ENCODE results near the gene TWIST2.

The TWIST2 gene

GRCh38 chr2:238921681-238922319 is 73.9 kb downstream of the TWIST2 start:
- no peak for DNase-seq

DNA sequence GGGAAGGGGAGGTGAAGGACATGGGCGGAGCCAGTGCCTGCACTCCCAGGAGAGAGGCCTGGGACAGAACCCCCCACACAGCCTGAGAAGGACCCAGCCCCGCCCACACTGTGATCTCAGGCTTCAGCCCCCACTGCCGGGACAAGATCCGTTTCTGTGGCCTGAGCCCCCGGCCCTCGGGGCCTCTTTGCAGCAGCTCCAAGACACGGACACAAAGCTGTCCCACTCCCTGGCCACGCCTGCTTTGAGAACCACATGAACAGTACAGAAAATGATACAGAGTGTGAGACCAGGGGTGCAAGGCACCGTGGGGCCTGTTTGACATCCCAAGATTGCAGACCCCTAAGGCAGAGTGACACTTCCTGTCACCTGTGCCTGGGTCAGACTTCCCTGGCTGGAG is 74.5 kb downstream of the TWIST2 start:
- no peak for DNase-seq

DNA sequence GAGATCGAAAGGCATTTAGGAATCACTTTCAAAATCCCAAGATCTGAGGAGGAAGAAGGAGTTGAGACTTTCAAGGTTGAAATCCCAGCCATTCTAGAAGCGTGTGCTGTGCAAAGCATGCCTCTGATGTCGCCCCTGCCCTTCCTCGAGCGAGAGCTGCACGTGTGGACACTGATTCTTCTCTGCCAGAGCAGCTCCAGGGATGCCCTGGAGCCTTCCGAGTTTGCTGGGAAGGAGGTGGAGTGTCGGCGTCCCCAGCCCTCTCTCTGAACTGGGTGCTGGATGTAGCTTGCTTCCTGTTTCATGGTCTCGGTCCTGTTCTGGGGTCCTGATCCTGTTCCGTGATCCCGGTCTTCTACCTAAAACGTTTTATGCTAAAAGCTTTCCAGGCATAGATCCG is 76.1 kb downstream of the TWIST2 start:
- DNase-seq, result no peak

GRCh38 chr2:238924796-238925195 is 76.9 kb downstream of the TWIST2 start:
- DNase-seq, result no peak

DNA sequence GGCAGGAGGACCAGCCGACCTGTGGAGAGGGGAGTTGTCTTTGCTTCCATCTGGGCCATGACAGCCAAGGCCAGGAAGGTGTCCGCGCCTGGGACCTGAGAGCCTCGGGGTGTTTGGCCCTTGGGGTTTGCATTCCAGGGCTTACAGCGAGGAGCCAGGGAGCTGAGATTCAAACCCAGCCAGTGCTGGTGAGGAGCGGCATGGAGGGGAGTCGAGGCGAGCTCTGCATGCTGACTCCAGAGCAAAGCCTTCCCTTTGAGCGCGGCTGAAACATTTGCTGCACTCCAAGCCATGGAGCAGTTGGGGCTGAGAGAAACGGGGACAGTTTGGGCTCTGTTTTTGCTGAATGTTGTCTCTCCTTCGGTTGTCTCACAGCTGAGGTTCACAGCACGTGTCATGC is 77.4 kb downstream of the TWIST2 start:
- no peak for DNase-seq

GRCh38 chr2:238925816-238926521 is 78.1 kb downstream of the TWIST2 start:
- no peak for DNase-seq

GRCh38 chr2:238926761-238927611 is 79.1 kb downstream of the TWIST2 start:
- DNase-seq, result no peak

- DNase-seq, result no peak
Measured at GRCh38 chr2:238927746-238928519, 80.0 kb downstream of the TWIST2 start.

DNA sequence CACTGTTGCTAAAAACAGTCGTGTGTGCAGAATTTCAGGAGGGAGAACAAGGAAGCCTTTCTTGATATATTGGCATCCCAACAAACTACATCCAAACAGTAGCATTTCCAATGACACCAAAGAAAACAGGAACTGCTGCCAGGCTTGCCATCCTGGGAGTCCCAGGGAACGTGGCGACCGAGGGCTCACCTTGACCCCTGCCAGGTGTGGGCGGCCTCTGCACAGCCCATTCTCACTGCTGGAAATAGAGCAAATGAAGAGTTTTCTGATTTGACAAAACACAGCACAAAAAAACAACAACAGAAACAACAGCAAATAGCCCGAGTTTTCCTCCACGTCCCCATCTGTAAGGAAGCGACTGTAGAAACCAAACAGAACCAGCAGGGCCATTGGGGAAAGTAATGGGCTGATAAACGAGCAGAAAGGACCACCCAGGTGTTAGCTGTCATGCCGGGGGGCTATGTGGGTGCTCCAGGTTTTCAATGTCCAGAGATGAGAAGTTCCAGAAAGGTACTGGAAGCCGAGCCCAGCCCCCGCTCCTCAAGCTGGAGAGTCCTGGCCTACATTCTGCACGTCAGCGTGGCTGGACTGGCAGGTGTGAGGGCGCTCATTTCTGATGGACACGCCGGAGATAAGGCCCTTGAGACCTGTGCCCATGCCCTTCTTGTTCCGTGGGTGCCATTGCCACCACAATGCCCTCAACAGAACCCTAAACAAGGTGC is 80.8 kb downstream of the TWIST2 start:
- no peak for DNase-seq

- no peak for DNase-seq
Measured at GRCh38 chr2:238929242-238930081, 81.6 kb downstream of the TWIST2 start.

DNA sequence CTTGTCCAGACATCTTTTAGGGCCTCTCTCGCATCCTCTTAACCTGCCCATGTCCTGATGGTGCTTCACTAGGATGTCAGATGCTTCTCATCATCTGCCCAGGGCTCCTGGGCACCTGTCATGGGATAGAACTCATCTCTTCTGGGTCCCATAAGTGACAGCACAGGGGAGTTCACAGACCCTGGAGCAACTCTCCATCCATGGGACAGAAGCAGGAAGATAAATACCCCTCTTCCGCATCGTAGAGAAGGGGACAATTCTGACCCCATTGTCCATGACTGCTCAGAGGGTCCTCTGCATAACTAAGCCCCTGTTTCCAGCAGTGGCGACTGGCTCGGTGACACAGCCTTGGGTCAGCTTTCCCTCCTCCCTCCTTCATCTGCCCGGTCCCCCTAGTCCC is 82.3 kb downstream of the TWIST2 start:
- no peak for DNase-seq

DNA sequence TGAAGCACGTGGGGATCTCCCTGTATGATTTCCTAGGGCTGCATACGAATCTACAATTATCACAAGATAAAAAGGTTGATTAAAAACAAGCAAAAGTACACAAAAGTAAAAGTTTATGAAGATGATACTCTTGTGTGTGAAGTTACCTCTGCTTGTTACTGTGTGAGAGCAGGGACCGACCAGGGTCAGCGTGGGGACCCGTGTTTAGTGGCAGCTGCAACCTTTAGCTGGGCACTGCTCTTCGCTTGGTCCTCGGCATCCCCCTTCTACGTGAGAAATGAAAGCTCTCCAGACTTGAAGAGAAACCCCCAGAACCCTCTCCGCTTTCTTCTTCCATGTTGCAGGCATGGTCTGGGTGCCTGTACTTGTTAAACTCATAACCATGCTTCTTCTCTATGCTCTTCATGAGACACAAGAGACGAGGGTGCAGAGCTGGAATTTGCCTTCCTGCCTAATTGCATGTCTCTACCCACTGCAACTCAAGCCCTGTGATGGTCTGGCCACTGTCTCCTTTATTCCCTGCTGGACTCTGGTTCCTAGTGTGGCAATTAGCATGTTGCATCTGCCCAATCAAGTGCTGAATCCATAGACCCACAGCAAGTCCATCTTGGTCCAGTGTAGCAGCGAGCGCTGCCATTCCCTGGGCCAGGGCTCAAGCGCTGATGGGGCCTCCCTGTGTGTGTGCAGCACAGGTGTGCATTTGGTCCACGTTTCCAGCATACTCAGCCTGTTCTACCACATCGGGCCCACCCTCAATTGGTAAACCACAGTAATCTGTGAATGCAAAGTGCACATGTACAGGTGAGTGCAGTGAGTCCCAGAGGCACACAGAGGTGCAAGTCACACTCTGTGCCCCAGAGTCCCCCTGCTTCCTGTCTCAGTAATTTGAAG is 88.5 kb downstream of the TWIST2 start:
- no peak for DNase-seq

- DNase-seq, result no peak
Measured at GRCh38 chr2:238938003-238938400, 90.1 kb downstream of the TWIST2 start.

GRCh38 chr2:238938401-238939055 is 90.6 kb downstream of the TWIST2 start:
- DNase-seq, result peak; percentile 99

- DNase-seq, result no peak
Measured at GRCh38 chr2:238939074-238939473, 91.2 kb downstream of the TWIST2 start.

DNA sequence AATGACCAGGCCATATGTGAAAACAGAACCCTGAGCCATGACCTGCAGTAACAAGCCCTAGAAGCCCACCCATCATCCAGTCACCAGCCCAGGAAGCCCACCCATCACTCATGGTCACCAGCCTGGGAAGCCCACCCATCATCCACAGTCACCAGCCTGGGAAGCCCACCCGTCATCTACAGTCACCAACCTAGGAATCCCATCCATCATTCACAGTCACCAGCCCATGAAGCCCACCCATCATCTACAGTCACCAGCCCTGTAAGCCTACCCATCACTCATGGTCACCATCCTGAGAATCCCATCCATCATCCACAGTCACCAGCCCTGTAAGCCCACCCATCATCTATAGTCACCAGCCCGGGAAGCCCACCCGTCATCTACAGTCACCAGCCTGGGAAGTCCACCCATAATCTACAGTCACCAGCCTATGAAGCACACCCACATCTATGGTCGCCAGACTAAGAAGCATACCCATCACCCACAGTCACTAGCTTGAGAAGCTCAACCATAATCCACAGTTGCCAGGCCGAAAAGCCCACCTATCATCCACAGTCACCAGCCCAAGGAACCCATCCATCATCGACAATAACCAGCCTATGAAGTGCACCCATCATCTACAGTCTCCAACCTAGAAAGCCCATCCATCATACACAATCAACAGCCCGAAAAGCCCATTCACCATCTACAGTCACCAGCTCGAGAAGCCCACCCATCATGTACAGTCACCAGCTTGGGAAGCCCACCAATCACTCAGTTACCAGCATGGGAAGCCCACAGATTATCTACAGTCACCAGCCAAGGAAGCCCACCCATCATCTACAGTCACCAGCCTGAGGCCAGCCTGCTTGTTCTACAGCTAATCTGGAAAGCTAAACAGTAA is 91.9 kb downstream of the TWIST2 start:
- DNase-seq, result no peak

GRCh38 chr2:238940806-238941205 is 92.9 kb downstream of the TWIST2 start:
- DNase-seq, result no peak

- no peak for DNase-seq
Measured at GRCh38 chr2:238941262-238941792, 93.4 kb downstream of the TWIST2 start.
